Caco-2 (cell line): ENCODE data around the gene NHP2. TPM values are rescaled to one million over a fixed set of nuclear protein-coding genes. Genes with fewer than 3 reads are reported as not detected.

Source experiments
- BruUV-seq: library from RNA; stranded (reverse); fragments of 400-500 nt; replicated peaks from 2 replicates; lab custom pipeline; 2021; lab: Mats Ljungman, UMichigan
- CTCF ChIA-PET: fragments of 300-600 bp; sonication (Branson Sonifier 250); formaldehyde crosslinking; loops from one replicate; lab custom pipeline; 2022; ENCODE audit warnings: antibody characterized with exemption; lab: Charles Lee
- POLR2A ChIA-PET: fragments of 300-600 bp; sonication (Branson Sonifier 250); formaldehyde crosslinking; loops from one replicate; lab custom pipeline; 2022; ENCODE audit warnings: antibody characterized with exemption; lab: Charles Lee
- DNase-seq, 2 experiments: peaks; one replicate each; pipeline versions ENCODE4 v3.0.0 to v3.0.0-alpha.2; 2020 to 2022
- H3K27me3 ChIP-seq: replicated peaks from 2 replicates; pipeline ENCODE4 v1.6.0; 2011; ENCODE audit warnings: low read length; ENCODE audit not compliant: control insufficient read depth, insufficient read depth
- H3K36me3 ChIP-seq: 2 replicates; pipeline ENCODE4 v1.5.1; 2011; ENCODE audit warnings: low read length; ENCODE audit not compliant: control insufficient read depth, insufficient read depth
- H3K4me1 ChIP-seq: fragments of 250-450 bp; sonication (Bioruptor Pico); 2 replicates; pipeline ENCODE4 v1.5.1; 2020; ENCODE audit warnings: mild to moderate bottlenecking
- H3K4me3 ChIP-seq: 2 replicates; pipeline ENCODE4 v1.5.1; 2011; ENCODE audit warnings: low read depth, mild to moderate bottlenecking, control low read depth, low read length
- H3K9me3 ChIP-seq: fragments of 250-450 bp; sonication (Bioruptor Pico); 2 replicates; pipeline ENCODE4 v1.5.1; 2020; ENCODE audit warnings: mild to moderate bottlenecking, moderate library complexity
- H3K27ac Mint-ChIP-seq: one replicate; pipeline ENCODE4 v1.8.0; 2022; ENCODE audit warnings: mixed read lengths; ENCODE audit not compliant: unreplicated experiment
- H3K27me3 Mint-ChIP-seq: one replicate; pipeline ENCODE4 v1.8.0; 2022; ENCODE audit warnings: mixed read lengths; ENCODE audit not compliant: insufficient read depth, unreplicated experiment
- H3K36me3 Mint-ChIP-seq: one replicate; pipeline ENCODE4 v1.8.0; 2022; ENCODE audit warnings: mild to moderate bottlenecking, mixed read lengths; ENCODE audit not compliant: insufficient read depth, unreplicated experiment
- H3K4me1 Mint-ChIP-seq: one replicate; pipeline ENCODE4 v1.8.0; 2022; ENCODE audit warnings: low read depth, mixed read lengths; ENCODE audit not compliant: unreplicated experiment
- H3K4me3 Mint-ChIP-seq: one replicate; pipeline ENCODE4 v1.8.0; 2022; ENCODE audit warnings: mild to moderate bottlenecking, moderate library complexity, mixed read lengths; ENCODE audit not compliant: unreplicated experiment
- H3K9me3 Mint-ChIP-seq: one replicate; pipeline ENCODE4 v1.8.0; 2022; ENCODE audit warnings: mixed read lengths; ENCODE audit not compliant: unreplicated experiment
- intact Hi-C: fragments of 100-400 bp; cut with micrococcal nuclease; formaldehyde crosslinking; loops from one replicate; pipeline ENCODE4 v1.10.0; 2022; ENCODE audit not compliant: unreplicated experiment
- total RNA-seq: library from RNA; stranded (reverse); gene quantifications from 2 replicates; pipeline ENCODE4 v1.2.3, GENCODE V29; 2022
- TF ChIP-seq, protein P1 (sequence below), 2 experiments: fragments of 200-600 bp in 1 of 2; IDR thresholded peaks; 1 replicate in 1 of 2; 2 replicates in 1 of 2; pipeline versions ENCODE4 v1.5.1 to v1.8.0; 2011 to 2022; ENCODE audit warnings: antibody characterized with exemption in 1 of 2, control low read depth in 1 of 2, inconsistent platforms in 1 of 2, low read depth in 1 of 2, low read length in 1 of 2, mild to moderate bottlenecking in 1 of 2, moderate library complexity in 1 of 2; ENCODE audit not compliant: insufficient read depth in 1 of 2, severe bottlenecking in 1 of 2, unreplicated experiment in 1 of 2

The NHP2 gene
- total RNA-seq, 1 experiment from 2014 or later = 127 TPM

DNA sequence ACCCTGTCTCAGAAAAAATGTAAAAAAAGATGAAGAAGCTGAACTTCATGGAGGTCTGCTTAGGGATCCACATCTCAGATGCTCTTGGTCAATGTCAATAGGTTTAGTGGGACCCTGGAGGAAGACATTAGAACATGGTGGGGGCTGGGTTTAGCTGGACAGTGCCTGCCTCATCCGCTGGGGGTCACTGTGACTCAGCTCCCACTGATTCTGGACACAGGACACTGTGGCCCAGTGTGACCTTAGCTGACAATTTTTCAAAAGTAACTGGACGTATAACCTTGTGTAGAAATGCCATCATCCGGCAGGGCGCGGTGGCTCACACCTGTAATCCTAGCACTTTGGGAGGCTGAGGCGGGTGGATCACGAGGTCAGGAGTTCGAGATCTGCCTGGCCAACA lies 43.3 kb upstream of the NHP2 start:
- no peaks in the 10 kb centered on the region for H3K4me1 ChIP-seq
- no peaks in the 10 kb centered on the region for H3K36me3 Mint-ChIP-seq
- peaks cover 7% of the 10 kb centered on the region for H3K27me3 Mint-ChIP-seq
- CTCF ChIA-PET = interaction anchor here (0.6 to 1.5 kb wide), 3 partner anchors 121 to 484 kb away, joined by 3 to 7 read pairs (median 4); no protein-coding TSS in a partner anchor
- TF ChIP-seq, protein P1, sequence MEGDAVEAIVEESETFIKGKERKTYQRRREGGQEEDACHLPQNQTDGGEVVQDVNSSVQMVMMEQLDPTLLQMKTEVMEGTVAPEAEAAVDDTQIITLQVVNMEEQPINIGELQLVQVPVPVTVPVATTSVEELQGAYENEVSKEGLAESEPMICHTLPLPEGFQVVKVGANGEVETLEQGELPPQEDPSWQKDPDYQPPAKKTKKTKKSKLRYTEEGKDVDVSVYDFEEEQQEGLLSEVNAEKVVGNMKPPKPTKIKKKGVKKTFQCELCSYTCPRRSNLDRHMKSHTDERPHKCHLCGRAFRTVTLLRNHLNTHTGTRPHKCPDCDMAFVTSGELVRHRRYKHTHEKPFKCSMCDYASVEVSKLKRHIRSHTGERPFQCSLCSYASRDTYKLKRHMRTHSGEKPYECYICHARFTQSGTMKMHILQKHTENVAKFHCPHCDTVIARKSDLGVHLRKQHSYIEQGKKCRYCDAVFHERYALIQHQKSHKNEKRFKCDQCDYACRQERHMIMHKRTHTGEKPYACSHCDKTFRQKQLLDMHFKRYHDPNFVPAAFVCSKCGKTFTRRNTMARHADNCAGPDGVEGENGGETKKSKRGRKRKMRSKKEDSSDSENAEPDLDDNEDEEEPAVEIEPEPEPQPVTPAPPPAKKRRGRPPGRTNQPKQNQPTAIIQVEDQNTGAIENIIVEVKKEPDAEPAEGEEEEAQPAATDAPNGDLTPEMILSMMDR (IDR thresholded peaks at IDR 0.05; ENCODE audit: insufficient read depth in 1 of 2, low read depth in 1 of 2, low read length in 1 of 2, severe bottlenecking in 1 of 2, unreplicated experiment in 1 of 2) = peak; percentile 31 to 47
- H3K27me3 ChIP-seq = no peaks in the 10 kb centered on the region
- no peak overlapping the region for H3K4me3 ChIP-seq
- BruUV-seq = no TSS peak
- DNase-seq = peak in 1 of 2 experiments; percentile 36
- POLR2A ChIA-PET = no interaction called here
- H3K27ac Mint-ChIP-seq = no peak overlapping the region
- no peaks in the 10 kb centered on the region for H3K4me1 Mint-ChIP-seq
- H3K4me3 Mint-ChIP-seq = no peak overlapping the region
- H3K36me3 ChIP-seq = no peaks in the 10 kb centered on the region
- intact Hi-C loops = no loop called here
- peaks cover 13% of the 10 kb centered on the region for H3K9me3 Mint-ChIP-seq
- no peaks in the 10 kb centered on the region for H3K9me3 ChIP-seq

DNA sequence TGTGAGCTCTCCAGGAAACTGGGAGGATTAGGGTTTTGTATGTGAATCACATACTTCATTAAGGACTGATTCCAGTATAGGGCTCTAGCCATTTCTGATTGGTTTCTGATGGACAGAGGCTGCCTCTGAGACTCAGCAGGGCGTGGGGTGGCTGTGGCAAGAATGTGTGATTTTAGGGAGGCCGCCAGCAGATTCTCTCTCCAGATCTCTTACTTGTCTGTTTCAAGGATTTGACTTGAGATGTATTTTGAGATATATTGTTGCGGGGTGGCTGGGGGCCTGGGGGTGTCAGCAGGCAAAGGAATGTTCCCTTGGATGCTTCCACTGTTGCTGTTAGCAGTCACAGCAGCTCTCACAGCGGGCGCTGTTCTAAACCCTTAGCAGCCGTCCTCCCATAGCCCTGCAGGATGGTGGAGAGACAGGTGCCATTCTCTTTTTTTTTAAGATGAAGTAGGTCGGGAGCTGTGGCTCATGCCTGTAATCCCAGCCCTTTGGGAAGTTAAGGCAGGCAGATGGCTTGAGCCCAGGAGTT lies 42.7 kb upstream of the NHP2 start:
- TF ChIP-seq, protein P1 (IDR thresholded peaks at IDR 0.05; ENCODE audit: insufficient read depth in 1 of 2, low read depth in 1 of 2, low read length in 1 of 2, severe bottlenecking in 1 of 2, unreplicated experiment in 1 of 2) = no peak
- Mint-ChIP-seq H3K9me3 (peaks cover 15% of the 10 kb centered on the region), H3K36me3 (no peaks in the 10 kb centered on the region), H3K4me3 (no peak overlapping the region), H3K4me1 (no peaks in the 10 kb centered on the region), H3K27me3 (peaks cover 7% of the 10 kb centered on the region), H3K27ac (no peak overlapping the region)
- POLR2A ChIA-PET = no interaction called here
- intact Hi-C loops = no loop called here
- CTCF ChIA-PET = interaction anchor here (0.6 to 1.5 kb wide), 3 partner anchors 8 to 219 kb away, joined by 3 to 7 read pairs (median 4); partner anchors contain the start of gene HNRNPAB
- Histone ChIP-seq H3K9me3 (no peaks in the 10 kb centered on the region), H3K36me3 (no peaks in the 10 kb centered on the region), H3K4me3 (no peak overlapping the region), H3K27me3 (no peaks in the 10 kb centered on the region), H3K4me1 (no peaks in the 10 kb centered on the region)
- no peak for DNase-seq
- no TSS peak for BruUV-seq

DNA sequence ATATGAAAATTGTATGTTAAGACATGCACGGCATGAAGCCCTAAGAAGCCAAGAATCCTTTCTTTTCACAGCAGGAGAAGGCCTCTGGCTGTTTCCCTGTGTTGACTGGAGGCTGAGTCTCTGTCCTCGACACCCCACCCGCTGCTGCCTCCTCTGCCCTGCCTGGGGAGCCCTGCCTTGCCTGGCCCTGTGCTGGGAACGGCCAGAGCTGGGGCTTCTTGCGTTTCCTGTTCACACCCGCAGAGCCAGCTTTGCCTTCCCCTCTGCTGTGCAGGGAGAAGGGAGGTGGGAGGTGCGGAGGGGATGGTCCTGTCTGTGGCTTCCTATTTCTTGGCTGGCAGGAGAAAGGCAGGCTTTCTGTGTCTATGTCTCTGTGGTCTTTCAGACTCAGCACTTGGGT lies 40.3 kb upstream of the NHP2 start:
- intact Hi-C loops = no loop called here
- Mint-ChIP-seq H3K4me1 (no peaks in the 10 kb centered on the region), H3K9me3 (peaks cover 15% of the 10 kb centered on the region), H3K27ac (no peak overlapping the region), H3K27me3 (peaks cover 7% of the 10 kb centered on the region), H3K4me3 (no peak overlapping the region), H3K36me3 (no peaks in the 10 kb centered on the region)
- H3K36me3 ChIP-seq = no peaks in the 10 kb centered on the region
- TF ChIP-seq, protein P1 (IDR thresholded peaks at IDR 0.05; ENCODE audit: insufficient read depth in 1 of 2, low read depth in 1 of 2, low read length in 1 of 2, severe bottlenecking in 1 of 2, unreplicated experiment in 1 of 2) = no peak
- no peaks in the 10 kb centered on the region for H3K4me1 ChIP-seq
- CTCF ChIA-PET = no interaction called here
- no peaks in the 10 kb centered on the region for H3K9me3 ChIP-seq
- BruUV-seq = no TSS peak
- H3K27me3 ChIP-seq = no peaks in the 10 kb centered on the region
- POLR2A ChIA-PET = no interaction called here
- no peak for DNase-seq
- no peak overlapping the region for H3K4me3 ChIP-seq
